Measurements from ENCODE around the gene MARCHF7.

DNA sequence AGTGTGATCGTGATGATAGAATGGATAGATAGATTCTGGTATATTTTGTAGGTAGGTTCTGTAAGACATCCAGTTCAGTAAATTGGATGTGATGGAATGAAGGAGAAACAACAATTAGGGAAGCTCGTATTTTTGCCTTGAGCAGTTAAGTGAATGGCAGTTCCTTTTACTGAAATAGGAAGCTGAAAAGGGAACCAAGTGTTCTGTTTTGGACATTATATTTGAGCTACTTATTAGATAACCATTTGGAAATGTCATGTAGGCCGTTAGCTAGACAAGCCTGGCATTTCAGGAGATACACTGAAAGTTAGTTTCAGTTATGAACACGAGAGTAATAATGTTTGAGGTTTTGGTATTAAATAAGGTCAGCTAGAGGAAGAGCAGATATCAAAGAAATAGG is 41.5 kb downstream of the MARCHF7 start:
- TF ChIP-seq, protein P1, sequence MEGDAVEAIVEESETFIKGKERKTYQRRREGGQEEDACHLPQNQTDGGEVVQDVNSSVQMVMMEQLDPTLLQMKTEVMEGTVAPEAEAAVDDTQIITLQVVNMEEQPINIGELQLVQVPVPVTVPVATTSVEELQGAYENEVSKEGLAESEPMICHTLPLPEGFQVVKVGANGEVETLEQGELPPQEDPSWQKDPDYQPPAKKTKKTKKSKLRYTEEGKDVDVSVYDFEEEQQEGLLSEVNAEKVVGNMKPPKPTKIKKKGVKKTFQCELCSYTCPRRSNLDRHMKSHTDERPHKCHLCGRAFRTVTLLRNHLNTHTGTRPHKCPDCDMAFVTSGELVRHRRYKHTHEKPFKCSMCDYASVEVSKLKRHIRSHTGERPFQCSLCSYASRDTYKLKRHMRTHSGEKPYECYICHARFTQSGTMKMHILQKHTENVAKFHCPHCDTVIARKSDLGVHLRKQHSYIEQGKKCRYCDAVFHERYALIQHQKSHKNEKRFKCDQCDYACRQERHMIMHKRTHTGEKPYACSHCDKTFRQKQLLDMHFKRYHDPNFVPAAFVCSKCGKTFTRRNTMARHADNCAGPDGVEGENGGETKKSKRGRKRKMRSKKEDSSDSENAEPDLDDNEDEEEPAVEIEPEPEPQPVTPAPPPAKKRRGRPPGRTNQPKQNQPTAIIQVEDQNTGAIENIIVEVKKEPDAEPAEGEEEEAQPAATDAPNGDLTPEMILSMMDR (IDR thresholded peaks at IDR 0.05) = no peak
- TF ChIP-seq POLR2A (IDR thresholded peaks at IDR 0.05) = no peak

All from thyroid gland (tissue), 4 donors.